Left lung (tissue), 10 donors: Measurements from ENCODE around the gene QSOX2. TPM values are rescaled to one million over a fixed set of nuclear protein-coding genes. Genes with fewer than 3 reads are reported as not detected.

Experiments
- ATAC-seq: fragments of 200-7000 bp; cut with Tn5 transposase; one replicate; pipeline ENCODE4 v1.9.1; 2020; ENCODE audit warnings: moderate library complexity
- DNase-seq, 4 donors: peaks; one replicate each; pipeline ENCODE4 v3.0.0-alpha.2; 2013 to 2020
- H3K27ac ChIP-seq, 2 donors: fragments of 200-600 bp; sonication (generic) in 1 of 2; one replicate each; pipeline versions ENCODE4 v1.5.0 to v1.8.0; 2020 to 2021
- H3K27me3 ChIP-seq, 2 donors: fragments of 200-600 bp; sonication (generic) in 1 of 2; one replicate each; pipeline versions ENCODE4 v1.5.0 to v1.8.0; 2020 to 2021
- H3K36me3 ChIP-seq, 2 donors: fragments of 200-600 bp; sonication (generic) in 1 of 2; one replicate each; pipeline versions ENCODE4 v1.5.0 to v1.8.0; 2020 to 2021
- H3K4me1 ChIP-seq, 2 donors: fragments of 200-600 bp; one replicate each; pipeline ENCODE4 v1.8.0; 2021
- H3K4me3 ChIP-seq, 2 donors: fragments of 200-600 bp; sonication (generic) in 1 of 2; one replicate each; pipeline versions ENCODE4 v1.5.0 to v1.8.0; 2020 to 2021; ENCODE audit warnings: mild to moderate bottlenecking in 1 of 2
- H3K9me3 ChIP-seq, 2 donors: fragments of 200-600 bp; sonication (generic) in 1 of 2; one replicate each; pipeline versions ENCODE4 v1.5.0 to v1.8.0; 2020 to 2021
- CTCF ChIP-seq, 2 donors: fragments of 200-600 bp; sonication (generic) in 1 of 2; IDR thresholded peaks; one replicate each; pipeline versions ENCODE4 v1.5.0 to v1.8.0; 2021; ENCODE audit warnings: antibody characterized with exemption in 2 of 2
- intact Hi-C, 2 donors: fragments of 100-400 bp; cut with DNase I; formaldehyde crosslinking; loops; one replicate each; pipeline versions ENCODE4 v1.11.2 to v1.14.2; 2022
- polyA plus RNA-seq, 6 donors: library from polyadenylated mRNA; unstranded; fragments of 120-200 nt; gene quantifications; one replicate each; pipeline ENCODE4 v1.2.1, GENCODE V29; 2013; ENCODE audit not compliant: insufficient read length in 6 of 6
- total RNA-seq, 2 donors: library from RNA; stranded (reverse); fragmentation: NEBNext Ultra II Directional; extraction: Animal tissue kit (Norgen Biotek cat#: 25700); gene quantifications; one replicate each; pipeline ENCODE4 v1.2.1, GENCODE V29; 2021
- donor health status: DM: no; HTN: yes; CAD: no.
- donor health status: DM: no; HTN: no; CAD: no.

The QSOX2 gene
- total and polyA plus RNA-seq, 8 donors = 9.5 to 15.4 (median 12.0) TPM

DNA sequence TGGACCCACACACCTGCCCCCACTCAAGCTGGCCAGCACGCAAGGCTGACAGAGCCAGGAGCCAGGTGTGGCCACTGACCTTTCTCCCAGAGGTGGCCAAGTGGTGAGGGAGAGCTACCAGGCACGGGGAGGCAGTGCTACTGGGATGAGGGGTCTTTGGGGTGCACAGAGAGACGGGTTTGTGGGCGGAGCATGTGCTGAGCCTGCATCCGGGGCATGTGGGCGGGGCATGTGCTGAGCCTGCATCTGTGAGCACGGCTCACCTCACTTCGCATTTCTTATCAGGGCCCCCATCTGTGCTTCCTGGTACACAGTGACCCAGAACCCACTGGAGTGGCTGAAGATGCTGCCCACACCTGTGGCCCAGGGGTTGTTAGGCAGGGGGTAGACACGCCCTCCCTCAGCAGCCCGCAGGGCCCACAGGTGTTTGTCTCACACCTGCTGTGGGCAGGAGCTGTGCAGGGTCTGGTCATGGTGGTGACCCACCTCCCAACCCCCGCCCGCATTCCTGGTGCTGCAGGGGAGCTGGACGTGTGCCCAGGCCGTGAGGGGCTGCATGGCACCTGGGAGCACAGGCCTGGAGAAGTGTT is 36.8 kb upstream of the QSOX2 start:
- ATAC-seq = no peak
- TF ChIP-seq CTCF (IDR thresholded peaks at IDR 0.05) = no peak
- intact Hi-C loops = no loop called here

GRCh38 chr9:136281421-136282271 is 36.0 kb upstream of the QSOX2 start:
- no peak overlapping the region for H3K4me3 ChIP-seq
- peaks cover 3 to 7% of the 10 kb centered on the region in 2 donors for H3K4me1 ChIP-seq
- TF ChIP-seq CTCF (IDR thresholded peaks at IDR 0.05) = no peak
- ATAC-seq = no peak
- no peak overlapping the region for H3K27ac ChIP-seq
- H3K27me3 ChIP-seq = peaks cover 0 to 66% of the 10 kb centered on the region in 2 donors
- H3K9me3 ChIP-seq = no peaks in the 10 kb centered on the region
- intact Hi-C loops = no loop called here
- no peaks in the 10 kb centered on the region for H3K36me3 ChIP-seq
- peak in 1 of 4 donors; percentile 66 for DNase-seq

More for the DNA sequence above, 36.8 kb upstream of the QSOX2 start:
- Histone ChIP-seq H3K4me1 (peaks cover 3 to 7% of the 10 kb centered on the region in 2 donors), H3K27me3 (peaks cover 0 to 67% of the 10 kb centered on the region in 2 donors), H3K9me3 (no peaks in the 10 kb centered on the region), H3K27ac (no peak overlapping the region), H3K36me3 (no peaks in the 10 kb centered on the region), H3K4me3 (no peak overlapping the region)
- DNase-seq = peak in 1 of 4 donors; percentile 63

DNA sequence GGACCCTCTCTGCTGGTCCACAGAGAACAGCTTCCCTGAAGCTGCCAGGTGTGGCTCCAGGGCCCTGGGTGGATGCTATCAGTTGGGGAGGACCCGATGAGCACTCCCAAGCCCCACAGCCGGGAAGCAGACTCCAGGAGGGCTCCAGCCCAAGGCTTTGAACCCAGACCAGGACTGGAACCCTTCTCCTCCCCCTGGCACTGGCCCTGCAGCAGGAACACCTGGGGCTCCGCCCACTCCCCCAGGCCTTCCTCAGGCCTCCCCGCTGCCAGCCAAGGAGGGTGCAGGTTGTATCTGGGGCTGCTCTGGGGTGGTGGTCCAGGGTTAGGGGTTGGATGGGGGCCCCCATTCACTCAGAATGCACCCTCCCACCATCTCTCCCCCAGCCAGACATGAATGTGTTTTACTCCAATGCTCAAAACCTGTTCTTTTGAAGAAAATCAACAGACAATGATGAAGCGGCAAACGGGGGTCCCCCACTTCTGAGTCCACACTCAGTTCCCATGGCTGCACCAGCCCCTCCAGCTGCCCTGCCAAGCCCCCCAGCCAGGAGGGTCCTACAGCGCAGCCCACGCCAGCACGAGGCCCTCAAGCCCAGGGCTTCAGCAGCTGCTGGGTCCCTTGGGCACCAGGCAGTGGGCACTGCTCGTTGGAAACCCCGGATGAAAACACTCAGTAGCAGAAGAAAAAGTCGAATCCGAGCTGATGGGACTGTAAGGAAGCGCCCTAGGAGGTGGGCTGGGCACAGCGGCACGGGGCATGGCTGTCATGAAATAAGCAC is 35.1 kb upstream of the QSOX2 start:
- ATAC-seq (no peak), DNase-seq (peak in 1 of 4 donors; percentile 65)
- no peak for TF ChIP-seq CTCF (IDR thresholded peaks at IDR 0.05)
- Histone ChIP-seq H3K27me3 (peaks cover 0 to 66% of the 10 kb centered on the region in 2 donors), H3K4me1 (peaks cover 3 to 7% of the 10 kb centered on the region in 2 donors), H3K4me3 (no peak overlapping the region), H3K9me3 (no peaks in the 10 kb centered on the region), H3K27ac (no peak overlapping the region), H3K36me3 (no peaks in the 10 kb centered on the region)
- intact Hi-C loops = no loop called here

- peaks cover 3 to 7% of the 10 kb centered on the region in 2 donors for H3K4me1 ChIP-seq
- no peak for TF ChIP-seq CTCF (IDR thresholded peaks at IDR 0.05)
- peaks cover 0 to 66% of the 10 kb centered on the region in 2 donors for H3K27me3 ChIP-seq
- no peaks in the 10 kb centered on the region for H3K36me3 ChIP-seq
- intact Hi-C loops = no loop called here
- no peak overlapping the region for H3K4me3 ChIP-seq
- no peak for ATAC-seq
- DNase-seq = peak in 1 of 4 donors; percentile 50
- no peak overlapping the region for H3K27ac ChIP-seq
- H3K9me3 ChIP-seq = no peaks in the 10 kb centered on the region
These were observed 33.9 kb upstream of the QSOX2 start for GRCh38 chr9:136279471-136279870.
